Effector CD8-positive, alpha-beta T cell (primary cell): ENCODE results near the gene TNFAIP8.

ENCODE experiments used
- DNase-seq: peaks from one replicate; lab custom pipeline; 2025; lab: John Stamatoyannopoulos, UW
- total RNA-seq, 4 experiments: gene quantifications; one replicate each; lab custom pipeline; 2026; lab: John Stamatoyannopoulos, UW

TNFAIP8 gene
- 88.6 to 480 (median 137) reads per million in 4 experiments for total RNA-seq

- DNase-seq: peak; percentile 15
These were observed at the start of gene TNFAIP8 for GRCh38 chr5:119355685-119356611. Gene TNFAIP8, plus strand, starts transcription at chr5:119356019. Its CDS starts 72 bp downstream, at chr5:119356091.

GRCh38 chr5:119307170-119307569, 48.6 kb upstream of the TNFAIP8 start:
- no peak for DNase-seq

GRCh38 chr5:119309326-119309725, 46.5 kb upstream of the TNFAIP8 start:
- DNase-seq: no peak

GRCh38 chr5:119311688-119312087, 44.1 kb upstream of the TNFAIP8 start:
- no peak for DNase-seq

GRCh38 chr5:119312403-119312802, 43.4 kb upstream of the TNFAIP8 start:
- no peak for DNase-seq

GRCh38 chr5:119313197-119313596, 42.6 kb upstream of the TNFAIP8 start:
- DNase-seq: no peak

- no peak for DNase-seq
These were observed 41.9 kb upstream of the TNFAIP8 start for GRCh38 chr5:119313658-119314605.

GRCh38 chr5:119315516-119315949, 40.3 kb upstream of the TNFAIP8 start:
- peak; percentile 12 for DNase-seq

GRCh38 chr5:119316086-119316485, 39.7 kb upstream of the TNFAIP8 start:
- DNase-seq: no peak

- DNase-seq: no peak
These were observed 38.9 kb upstream of the TNFAIP8 start for GRCh38 chr5:119316906-119317305.

GRCh38 chr5:119318256-119318894, 37.4 kb upstream of the TNFAIP8 start:
- no peak for DNase-seq

- no peak for DNase-seq
These were observed 36.4 kb upstream of the TNFAIP8 start for GRCh38 chr5:119319401-119319800.

- DNase-seq: no peak
These were observed 35.9 kb upstream of the TNFAIP8 start for GRCh38 chr5:119319890-119320289.

- DNase-seq: no peak
These were observed 34.1 kb upstream of the TNFAIP8 start for GRCh38 chr5:119321569-119322311.

GRCh38 chr5:119322312-119322947, 33.4 kb upstream of the TNFAIP8 start:
- DNase-seq: no peak

- no peak for DNase-seq
These were observed 32.8 kb upstream of the TNFAIP8 start for GRCh38 chr5:119322948-119323537.

- no peak for DNase-seq
These were observed 32.2 kb upstream of the TNFAIP8 start for GRCh38 chr5:119323601-119324000.

GRCh38 chr5:119324842-119325241, 31.0 kb upstream of the TNFAIP8 start:
- DNase-seq: no peak

- DNase-seq: no peak
These were observed 28.8 kb upstream of the TNFAIP8 start for GRCh38 chr5:119327018-119327417.
